ENCODE data around the gene TLR3. TPM values are rescaled to one million over a fixed set of nuclear protein-coding genes. Genes with fewer than 3 reads are reported as not detected.

TLR3 gene
- total and polyA plus RNA-seq, 8 donors, result 0.99 to 19.1 (median 7.6) TPM

DNA sequence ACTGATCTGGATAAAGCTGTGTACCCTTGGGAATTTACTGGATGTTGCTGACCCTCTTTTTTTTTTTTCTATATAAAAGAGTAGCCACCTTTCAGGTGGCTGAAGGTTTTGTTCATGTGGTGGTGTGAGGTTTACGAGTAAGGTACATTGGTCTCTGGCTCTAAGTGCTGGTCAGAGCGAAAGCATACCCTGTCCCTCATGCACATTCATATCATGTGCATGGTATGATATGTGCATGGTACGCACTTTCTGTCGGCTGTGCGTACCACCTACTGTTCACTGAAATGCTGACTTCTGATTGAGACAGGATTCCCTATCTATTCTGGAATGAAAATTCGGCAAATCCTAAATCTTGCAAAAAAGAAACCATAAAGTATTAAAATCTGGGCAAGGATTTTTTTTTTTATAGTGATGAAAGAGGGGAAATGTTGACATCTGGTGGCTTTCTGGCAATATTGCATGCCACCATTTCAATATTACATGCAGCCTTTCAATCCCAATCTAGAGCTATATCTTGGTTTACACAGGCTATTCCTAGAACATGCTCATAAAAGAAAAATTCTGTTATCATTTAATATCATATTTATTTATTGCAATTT, 68.3 kb downstream of the TLR3 start:
- intact Hi-C loops (cut with DNase I), result no loop called here
- Histone ChIP-seq H3K9me3 (no peaks in the 10 kb centered on the region), H3K4me1 (peaks cover 0 to 7% (median 5%) of the 10 kb centered on the region in 3 donors), H3K27ac (no peak overlapping the region), H3K4me3 (peak overlapping the region in 1 of 4 donors; percentile 33), H3K36me3 (no peaks in the 10 kb centered on the region), H3K27me3 (no peaks in the 10 kb centered on the region)
- FAIRE-seq (peak; percentile 91), DNase-seq (no peak), ATAC-seq (peak; percentile 72 to 81 (median 78))
- TF ChIP-seq, protein P1, sequence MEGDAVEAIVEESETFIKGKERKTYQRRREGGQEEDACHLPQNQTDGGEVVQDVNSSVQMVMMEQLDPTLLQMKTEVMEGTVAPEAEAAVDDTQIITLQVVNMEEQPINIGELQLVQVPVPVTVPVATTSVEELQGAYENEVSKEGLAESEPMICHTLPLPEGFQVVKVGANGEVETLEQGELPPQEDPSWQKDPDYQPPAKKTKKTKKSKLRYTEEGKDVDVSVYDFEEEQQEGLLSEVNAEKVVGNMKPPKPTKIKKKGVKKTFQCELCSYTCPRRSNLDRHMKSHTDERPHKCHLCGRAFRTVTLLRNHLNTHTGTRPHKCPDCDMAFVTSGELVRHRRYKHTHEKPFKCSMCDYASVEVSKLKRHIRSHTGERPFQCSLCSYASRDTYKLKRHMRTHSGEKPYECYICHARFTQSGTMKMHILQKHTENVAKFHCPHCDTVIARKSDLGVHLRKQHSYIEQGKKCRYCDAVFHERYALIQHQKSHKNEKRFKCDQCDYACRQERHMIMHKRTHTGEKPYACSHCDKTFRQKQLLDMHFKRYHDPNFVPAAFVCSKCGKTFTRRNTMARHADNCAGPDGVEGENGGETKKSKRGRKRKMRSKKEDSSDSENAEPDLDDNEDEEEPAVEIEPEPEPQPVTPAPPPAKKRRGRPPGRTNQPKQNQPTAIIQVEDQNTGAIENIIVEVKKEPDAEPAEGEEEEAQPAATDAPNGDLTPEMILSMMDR (IDR thresholded peaks at IDR 0.05), result peak in 3 of 4 donors; percentile 59 to 70 (median 61)
- 18 to 26% methylated on average over 6 of the region's 6 CpGs for WGBS, 2 donors

Other genes with a start within 250 kb of the TLR3 start
- 10 to 100 TPM; 11.9 to 21.8 (median 20.6) TPM for gene FAM149A, start 35.5 kb downstream of the TLR3 start, total RNA-seq
- 10 to 100 TPM; 15.0 to 31.4 TPM for gene FAM149A, start 35.5 kb downstream of the TLR3 start, polyA plus RNA-seq
- 10 to 100 TPM; 27.9 to 39.7 (median 34.1) TPM for gene CYP4V2, start 122.4 kb downstream of the TLR3 start, total RNA-seq
- gene CYP4V2, start 122.4 kb downstream of the TLR3 start, polyA plus RNA-seq, result 10 to 100 TPM; 25.6 to 38.4 TPM
- gene KLKB1, start 158.4 kb downstream of the TLR3 start, total RNA-seq, result 1 to 10 TPM in 5 of 6 donors, under 1 TPM in 1; 0.93 to 2.6 (median 1.6) TPM
- 10 to 100 TPM; 10.7 to 26.5 TPM for gene KLKB1, start 158.4 kb downstream of the TLR3 start, polyA plus RNA-seq
- gene F11, start 197.0 kb downstream of the TLR3 start, total RNA-seq, result 10 to 100 TPM; 10.2 to 43.9 (median 25.2) TPM
- 10 to 100 TPM; 44.4 to 65.3 TPM for gene F11, start 197.0 kb downstream of the TLR3 start, polyA plus RNA-seq